ENCODE data around the gene PCARE.

GRCh38 chr2:29061616-29062015, 12.7 kb downstream of the PCARE start:
- TF ChIP-seq CTCF (IDR thresholded peaks at IDR 0.05): no peak
- TF ChIP-seq POLR2A (IDR thresholded peaks at IDR 0.05): no peak
- no peak for TF ChIP-seq POLR2AphosphoS5 (IDR thresholded peaks at IDR 0.05)

All from prostate gland (tissue), 2 donors.